Hepatocyte (in vitro differentiated cells): Measurements from ENCODE around the gene BCL7C. TPM values are rescaled to one million over a fixed set of nuclear protein-coding genes. Genes with fewer than 3 reads are reported as not detected.
A peak's percentile ranks its signal among the peaks of the same experiment; 100 is the strongest.

ENCODE experiments used
- DNase-seq: peaks from one replicate; pipeline ENCODE4 v3.0.0-alpha.2; 2016; ENCODE audit warnings: low spot score
- H2AFZ ChIP-seq: fragments of 200-600 bp; sonication (generic); 2 replicates; pipeline ENCODE4 v1.6.0; 2016; ENCODE audit warnings: antibody characterized with exemption, mild to moderate bottlenecking
- H3K27ac ChIP-seq: fragments of 200-600 bp; sonication (generic); 2 replicates; pipeline ENCODE4 v1.5.1; 2016; ENCODE audit warnings: mild to moderate bottlenecking
- H3K27me3 ChIP-seq: fragments of 200-600 bp; sonication (generic); 2 replicates; pipeline ENCODE4 v1.6.1; 2016
- H3K36me3 ChIP-seq: fragments of 200-600 bp; sonication (generic); replicated peaks from 2 replicates; pipeline ENCODE4 v1.5.1; 2016; ENCODE audit warnings: low read depth; ENCODE audit not compliant: insufficient read depth
- H3K4me1 ChIP-seq: fragments of 200-600 bp; sonication (generic); 2 replicates; pipeline ENCODE4 v1.5.1; 2016; ENCODE audit warnings: mild to moderate bottlenecking, moderate library complexity; ENCODE audit not compliant: insufficient read depth
- H3K4me2 ChIP-seq: fragments of 200-600 bp; sonication (generic); 2 replicates; pipeline ENCODE4 v1.6.0; 2016
- H3K4me3 ChIP-seq: fragments of 200-600 bp; sonication (generic); 2 replicates; pipeline ENCODE4 v1.5.1; 2016; ENCODE audit warnings: mild to moderate bottlenecking
- H3K79me2 ChIP-seq: fragments of 200-600 bp; sonication (generic); 2 replicates; pipeline ENCODE4 v1.6.0; 2017; ENCODE audit warnings: mild to moderate bottlenecking
- H3K9me2 ChIP-seq: fragments of 200-600 bp; sonication (generic); replicated peaks from 2 replicates; pipeline ENCODE4 v1.6.0; 2017; ENCODE audit warnings: mild to moderate bottlenecking; ENCODE audit not compliant: insufficient read depth
- H3K9me3 ChIP-seq: fragments of 200-600 bp; sonication (generic); 2 replicates; pipeline ENCODE4 v1.5.1; 2016; ENCODE audit warnings: low read depth, mild to moderate bottlenecking
- H4K20me1 ChIP-seq: fragments of 200-600 bp; sonication (generic); 2 replicates; pipeline ENCODE4 v1.6.0; 2016; ENCODE audit warnings: mild to moderate bottlenecking; ENCODE audit not compliant: insufficient read depth, poor library complexity, severe bottlenecking
- CTCF ChIP-seq: fragments of 200-600 bp; sonication (generic); IDR thresholded peaks from 2 replicates; pipeline ENCODE4 v1.5.1; 2016; ENCODE audit warnings: antibody characterized with exemption, mild to moderate bottlenecking; ENCODE audit not compliant: poor library complexity
- EZH2 ChIP-seq: fragments of 200-600 bp; sonication (generic); IDR thresholded peaks from 2 replicates; pipeline ENCODE4 v1.6.1; 2016; ENCODE audit warnings: antibody characterized with exemption, mild to moderate bottlenecking, borderline replicate concordance
- EZH2phosphoT487 ChIP-seq: fragments of 200-600 bp; sonication (generic); IDR thresholded peaks from one replicate; pipeline ENCODE4 v1.6.1; 2018; ENCODE audit warnings: antibody characterized with exemption, mild to moderate bottlenecking, low read depth, moderate library complexity; ENCODE audit not compliant: unreplicated experiment, severe bottlenecking
- WGBS: methylation state at CpG from one replicate; pipeline ENCODE4 v1.1.6; 2016; ENCODE audit warnings: low lambda C conversion rate; ENCODE audit errors: missing lambda C conversion rate; 5-methylcytosine and 5-hydroxymethylcytosine counted together
- microRNA counts: library from miRNA; unstranded; fragments of <30 nt; microRNA quantifications from one replicate; lab custom pipeline; 2017
- microRNA-seq: library from miRNA; unstranded; fragments of <30 nt; microRNA quantifications from one replicate; pipeline ENCODE4, GENCODE V29; 2017
- polyA plus RNA-seq: library from polyadenylated mRNA; unstranded; fragments of >200 nt; fragmentation: Nextera tagmentation; extraction: Ambion mirVana; gene quantifications from 2 replicates; pipeline ENCODE4 v1.2.1, GENCODE V29; 2016
- small RNA-seq: library from RNA; depleted of rRNA; stranded (forward); fragments of <200 nt; gene quantifications from one replicate; pipeline ENCODE3, GENCODE V24; 2014
- total RNA-seq: library from RNA; depleted of rRNA; stranded (reverse); fragments of >200 nt; gene quantifications from 2 replicates; pipeline ENCODE4 v1.2.3, GENCODE V29; 2014

BCL7C gene
- total and polyA plus RNA-seq, 2 experiments from 2014 or later = 25.7 to 54.1 TPM

GRCh38 chr16:30838876-30839471, 54.9 kb downstream of the BCL7C start:
- WGBS = 49% methylated on average over 3 of the region's 3 CpGs
- Histone ChIP-seq H2AFZ (no peak overlapping the region), H3K4me1 (peaks cover 7% of the 10 kb centered on the region), H3K4me2 (peak overlapping the region; percentile 59), H3K9me2 (no peaks in the 10 kb centered on the region), H3K36me3 (no peaks in the 10 kb centered on the region), H3K9me3 (no peaks in the 10 kb centered on the region), H4K20me1 (no peaks in the 10 kb centered on the region), H3K27me3 (no peaks in the 10 kb centered on the region), H3K79me2 (no peaks in the 10 kb centered on the region), H3K27ac (peak overlapping the region; percentile 82), H3K4me3 (no peak overlapping the region)
- TF ChIP-seq EZH2phosphoT487 = no peak
- peak; percentile 14 for TF ChIP-seq CTCF
- TF ChIP-seq EZH2 = no peak
- DNase-seq = no peak

- Histone ChIP-seq H3K4me3 (no peak overlapping the region), H3K36me3 (no peaks in the 10 kb centered on the region), H3K79me2 (no peaks in the 10 kb centered on the region), H3K9me2 (no peaks in the 10 kb centered on the region), H2AFZ (no peak overlapping the region), H3K9me3 (no peaks in the 10 kb centered on the region), H3K4me2 (no peak overlapping the region), H3K4me1 (peaks cover 7% of the 10 kb centered on the region), H3K27ac (peak overlapping the region; percentile 11), H4K20me1 (no peaks in the 10 kb centered on the region), H3K27me3 (no peaks in the 10 kb centered on the region)
- 53% methylated on average over 1 of the region's 1 CpG for WGBS
- no peak for DNase-seq
- TF ChIP-seq EZH2phosphoT487 (no peak), EZH2 (no peak), CTCF (no peak)
Observed at GRCh38 chr16:30837904-30838303, 56.0 kb downstream of the BCL7C start.

MicroRNAs encoded within 50 kb of the gene (microRNA counts, 767-probe panel; counts per million panel counts)
- not detected for microRNA hsa-miR-762 (lab: Ali Mortazavi, UCI)

Small RNA genes within 50 kb of the gene (microRNA-seq; reads per million reads assigned to microRNA genes)
- gene MIR4519 = not detected
- not detected for gene MIR762

Small RNA genes within 50 kb of the gene (small RNA-seq; reads per million reads assigned to genes)
- not detected for gene MIR4519
- not detected for gene MIR762

Other genes starting within 250 kb of the BCL7C start
- gene PRR14, start 243.1 kb downstream of the BCL7C start, total RNA-seq = 6.6 and 8.1 TPM in 2 replicates
- gene PRR14, start 243.1 kb downstream of the BCL7C start, polyA plus RNA-seq = 18.7 and 20.0 TPM in 2 replicates
- gene FBRS, start 235.6 kb downstream of the BCL7C start, total RNA-seq = 18.5 and 22.9 TPM in 2 replicates
- gene FBRS, start 235.6 kb downstream of the BCL7C start, polyA plus RNA-seq = 22.1 and 25.5 TPM in 2 replicates
- 9.6 and 15.3 TPM in 2 replicates for gene SRCAP, start 194.9 kb downstream of the BCL7C start, total RNA-seq
- gene SRCAP, start 194.9 kb downstream of the BCL7C start, polyA plus RNA-seq = 29.3 and 33.6 TPM in 2 replicates
- gene PHKG2, start 145.7 kb downstream of the BCL7C start, total RNA-seq = 27.5 and 28.0 TPM in 2 replicates
- gene PHKG2, start 145.7 kb downstream of the BCL7C start, polyA plus RNA-seq = 39.5 and 45.6 TPM in 2 replicates
- gene CFAP119, start 132.0 kb downstream of the BCL7C start, total RNA-seq = 1.3 and 5.0 TPM in 2 replicates
- 4.2 and 6.1 TPM in 2 replicates for gene CFAP119, start 132.0 kb downstream of the BCL7C start, polyA plus RNA-seq
- 63.5 and 75.3 TPM in 2 replicates for gene RNF40, start 131.8 kb downstream of the BCL7C start, total RNA-seq
- 70.4 and 75.6 TPM in 2 replicates for gene RNF40, start 131.8 kb downstream of the BCL7C start, polyA plus RNA-seq
- gene ZNF629, start 106.9 kb downstream of the BCL7C start, total RNA-seq = 12.2 and 15.6 TPM in 2 replicates
- gene ZNF629, start 106.9 kb downstream of the BCL7C start, polyA plus RNA-seq = 7.7 and 8.7 TPM in 2 replicates
- gene CTF1, start 2.5 kb upstream of the BCL7C start, total RNA-seq = 1.1 and 1.7 TPM in 2 replicates
- gene CTF1, start 2.5 kb upstream of the BCL7C start, polyA plus RNA-seq = 13.0 and 18.2 TPM in 2 replicates
- gene FBXL19, start 29.5 kb upstream of the BCL7C start, total RNA-seq = 15.6 and 19.4 TPM in 2 replicates
- gene FBXL19, start 29.5 kb upstream of the BCL7C start, polyA plus RNA-seq = 2.1 and 3.6 TPM in 2 replicates
- gene ORAI3, start 55.0 kb upstream of the BCL7C start, total RNA-seq = 42.4 and 52.5 TPM in 2 replicates
- 54.0 and 56.9 TPM in 2 replicates for gene ORAI3, start 55.0 kb upstream of the BCL7C start, polyA plus RNA-seq
- 1.8 and 2.7 TPM in 2 replicates for gene SETD1A, start 63.7 kb upstream of the BCL7C start, total RNA-seq
- gene SETD1A, start 63.7 kb upstream of the BCL7C start, polyA plus RNA-seq = 2.2 and 2.3 TPM in 2 replicates
- gene HSD3B7, start 91.1 kb upstream of the BCL7C start, total RNA-seq = 17.5 and 18.1 TPM in 2 replicates
- gene HSD3B7, start 91.1 kb upstream of the BCL7C start, polyA plus RNA-seq = 16.7 and 20.8 TPM in 2 replicates
- 0.87 and 1.6 TPM in 2 replicates for gene STX1B, start 116.6 kb upstream of the BCL7C start, total RNA-seq
- 2.0 and 2.7 TPM in 2 replicates for gene STX1B, start 116.6 kb upstream of the BCL7C start, polyA plus RNA-seq
- 23.2 and 25.9 TPM in 2 replicates for gene STX4, start 139.5 kb upstream of the BCL7C start, total RNA-seq
- gene STX4, start 139.5 kb upstream of the BCL7C start, polyA plus RNA-seq = 72.4 and 90.4 TPM in 2 replicates
- 6.9 and 8.1 TPM in 2 replicates for gene ZNF668, start 180.2 kb upstream of the BCL7C start, total RNA-seq
- 12.4 and 13.0 TPM in 2 replicates for gene ZNF668, start 180.2 kb upstream of the BCL7C start, polyA plus RNA-seq
- 6.2 and 9.1 TPM in 2 replicates for gene ZNF646, start 180.3 kb upstream of the BCL7C start, total RNA-seq
- 3.1 and 4.8 TPM in 2 replicates for gene ZNF646, start 180.3 kb upstream of the BCL7C start, polyA plus RNA-seq
- gene PRSS53, start 194.9 kb upstream of the BCL7C start, total RNA-seq = 1.5 and 2.2 TPM in 2 replicates
- 0.39 and 0.66 TPM in 2 replicates for gene PRSS53, start 194.9 kb upstream of the BCL7C start, polyA plus RNA-seq
- gene VKORC1, start 200.7 kb upstream of the BCL7C start, total RNA-seq = 105 and 128 TPM in 2 replicates
- gene VKORC1, start 200.7 kb upstream of the BCL7C start, polyA plus RNA-seq = 195 and 228 TPM in 2 replicates
- gene BCKDK, start 214.3 kb upstream of the BCL7C start, total RNA-seq = 27.3 and 30.9 TPM in 2 replicates
- 62.1 and 75.2 TPM in 2 replicates for gene BCKDK, start 214.3 kb upstream of the BCL7C start, polyA plus RNA-seq
- 44.2 and 53.4 TPM in 2 replicates for gene KAT8, start 223.6 kb upstream of the BCL7C start, total RNA-seq
- gene KAT8, start 223.6 kb upstream of the BCL7C start, polyA plus RNA-seq = 33.9 and 34.8 TPM in 2 replicates
- gene PRSS8, start 241.7 kb upstream of the BCL7C start, total RNA-seq = 155 and 192 TPM in 2 replicates
- 297 and 320 TPM in 2 replicates for gene PRSS8, start 241.7 kb upstream of the BCL7C start, polyA plus RNA-seq